SK-N-SH treated with all-trans-retinoic acid at 6 μM for 48 hours (cell line): ENCODE results near the gene BICRAL.

ENCODE experiments used
- ATAC-seq: fragments of 200-7000 bp; cut with Tn5 transposase; 3 replicates; pipeline ENCODE4 v1.9.1; 2020; ENCODE audit warnings: mild to moderate bottlenecking, moderate library complexity
- ARNTL ChIP-seq: fragments of 450-650 bp; formaldehyde crosslinking; IDR thresholded peaks from 2 replicates; pipeline ENCODE4 v1.5.0; 2020; ENCODE audit warnings: low read depth, mild to moderate bottlenecking, moderate library complexity, borderline replicate concordance
- BACH2 ChIP-seq: fragments of 250-450 bp; sonication (Bioruptor Pico); IDR thresholded peaks from 2 replicates; pipeline ENCODE4 v1.9.0; 2021; ENCODE audit warnings: mild to moderate bottlenecking, borderline replicate concordance
- CREB5 ChIP-seq: fragments of 250-450 bp; sonication (Bioruptor Pico); IDR thresholded peaks from 2 replicates; pipeline ENCODE4 v1.5.1; 2020; ENCODE audit warnings: low read depth, mild to moderate bottlenecking, moderate library complexity
- CSDC2 ChIP-seq: fragments of 250-450 bp; sonication (Bioruptor Pico); IDR thresholded peaks from 2 replicates; pipeline ENCODE4 v1.5.0; 2020; ENCODE audit warnings: mild to moderate bottlenecking, moderate library complexity
- CSRNP3 ChIP-seq: fragments of 250-450 bp; sonication (Bioruptor Pico); IDR thresholded peaks from 2 replicates; pipeline ENCODE4 v1.5.1; 2021; ENCODE audit warnings: mild to moderate bottlenecking, moderate library complexity
- GLIS3 ChIP-seq: fragments of 250-450 bp; sonication (Bioruptor Pico); IDR thresholded peaks from 2 replicates; pipeline ENCODE4 v1.5.0; 2020; ENCODE audit warnings: mild to moderate bottlenecking, moderate library complexity
- ISL1 ChIP-seq: fragments of 250-450 bp; sonication (Bioruptor Pico); IDR thresholded peaks from 2 replicates; pipeline ENCODE4 v2.1.2; 2022; ENCODE audit warnings: mild to moderate bottlenecking, moderate library complexity
- PATZ1 ChIP-seq: fragments of 250-450 bp; sonication (Bioruptor Pico); IDR thresholded peaks from 2 replicates; pipeline ENCODE4 v1.8.0; 2020; ENCODE audit warnings: mild to moderate bottlenecking, moderate library complexity, borderline replicate concordance
- POU6F1 ChIP-seq: fragments of 250-450 bp; sonication (Bioruptor Pico); IDR thresholded peaks from 2 replicates; pipeline ENCODE4 v1.8.0; 2021; ENCODE audit warnings: low read depth, mild to moderate bottlenecking, moderate library complexity, borderline replicate concordance
- PPARA ChIP-seq: fragments of 250-450 bp; sonication (Bioruptor Pico); IDR thresholded peaks from 2 replicates; pipeline ENCODE4 v1.5.0; 2020; ENCODE audit warnings: mild to moderate bottlenecking, borderline replicate concordance
- RARB ChIP-seq: fragments of 250-450 bp; sonication (Bioruptor Pico); IDR thresholded peaks from 2 replicates; pipeline ENCODE4 v1.8.0; 2021; ENCODE audit warnings: mild to moderate bottlenecking, moderate library complexity
- SNAI2 ChIP-seq: fragments of 250-450 bp; sonication (Bioruptor Pico); IDR thresholded peaks from 2 replicates; pipeline ENCODE4 v1.5.0; 2020; ENCODE audit warnings: mild to moderate bottlenecking, moderate library complexity
- TCF4 ChIP-seq: fragments of 250-450 bp; sonication (Bioruptor Pico); IDR thresholded peaks from 2 replicates; pipeline ENCODE4 v1.8.0; 2021; ENCODE audit warnings: mild to moderate bottlenecking, moderate library complexity, borderline replicate concordance
- TOX ChIP-seq: fragments of 250-450 bp; sonication (Bioruptor Pico); IDR thresholded peaks from 2 replicates; pipeline ENCODE4 v1.8.0; 2021; ENCODE audit warnings: mild to moderate bottlenecking, moderate library complexity, borderline replicate concordance
- TSHZ2 ChIP-seq: fragments of 250-450 bp; sonication (Bioruptor Pico); IDR thresholded peaks from 2 replicates; pipeline ENCODE4 v1.5.0; 2020; ENCODE audit warnings: mild to moderate bottlenecking, moderate library complexity
- ZC3H10 ChIP-seq: fragments of 250-450 bp; sonication (Bioruptor Pico); IDR thresholded peaks from 2 replicates; pipeline ENCODE4 v1.5.1; 2021; ENCODE audit warnings: mild to moderate bottlenecking, moderate library complexity
- ZFP3 ChIP-seq: fragments of 250-450 bp; sonication (Bioruptor Pico); IDR thresholded peaks from 2 replicates; pipeline ENCODE4 v1.5.0; 2020; ENCODE audit warnings: mild to moderate bottlenecking, moderate library complexity
- ZFP30 ChIP-seq: fragments of 450-650 bp; formaldehyde crosslinking; IDR thresholded peaks from 2 replicates; pipeline ENCODE4 v1.5.0; 2022; ENCODE audit warnings: mild to moderate bottlenecking, moderate library complexity
- ZNF565 ChIP-seq: fragments of 450-650 bp; formaldehyde crosslinking; conservative IDR thresholded peaks from 2 replicates; pipeline ENCODE4 v1.5.0; 2020; ENCODE audit warnings: low read depth, mild to moderate bottlenecking, moderate library complexity
- ZNF70 ChIP-seq: fragments of 450-650 bp; formaldehyde crosslinking; IDR thresholded peaks from 2 replicates; pipeline ENCODE4 v1.5.0; 2020; ENCODE audit warnings: mild to moderate bottlenecking, moderate library complexity
- ZNF8 ChIP-seq: fragments of 450-650 bp; formaldehyde crosslinking; IDR thresholded peaks from 2 replicates; pipeline ENCODE4 v1.5.0; 2020; ENCODE audit warnings: mild to moderate bottlenecking, moderate library complexity

Gene BICRAL

GRCh38 chr6:42845327-42845694 lies 63.5 kb downstream of the BICRAL start:
- no peak for ATAC-seq
- TF ChIP-seq ZNF8 (CRISPR knock-in tag): no peak
- TF ChIP-seq TCF4 (CRISPR knock-in tag): no peak
- no peak for TF ChIP-seq ZNF70 (CRISPR knock-in tag)
- TF ChIP-seq ISL1 (CRISPR knock-in tag): no peak
- TF ChIP-seq TSHZ2 (CRISPR knock-in tag): no peak
- TF ChIP-seq TOX (CRISPR knock-in tag): no peak
- no peak for TF ChIP-seq PPARA
- no peak for TF ChIP-seq ZNF565 (CRISPR knock-in tag)
- TF ChIP-seq SNAI2 (CRISPR knock-in tag): no peak
- TF ChIP-seq CREB5 (CRISPR knock-in tag): no peak
- no peak for TF ChIP-seq ZFP30 (CRISPR knock-in tag)
- no peak for TF ChIP-seq POU6F1 (CRISPR knock-in tag)
- no peak for TF ChIP-seq ARNTL (CRISPR knock-in tag)
- no peak for TF ChIP-seq CSRNP3 (CRISPR knock-in tag)
- no peak for TF ChIP-seq ZC3H10 (CRISPR knock-in tag)
- TF ChIP-seq, all 23 proteins: peak for 0

- ATAC-seq: no peak
- TF ChIP-seq TOX (CRISPR knock-in tag) (no peak), ZC3H10 (CRISPR knock-in tag) (no peak), RARB (CRISPR knock-in tag) (no peak), GLIS3 (CRISPR knock-in tag) (no peak), ARNTL (CRISPR knock-in tag) (no peak), ZFP3 (no peak), CREB5 (CRISPR knock-in tag) (no peak), ZNF70 (CRISPR knock-in tag) (no peak), PATZ1 (CRISPR knock-in tag) (no peak), BACH2 (CRISPR knock-in tag) (no peak), CSDC2 (no peak), ZNF8 (CRISPR knock-in tag) (no peak), PPARA (no peak)
These were observed 64.7 kb downstream of the BICRAL start for GRCh38 chr6:42846505-42846904.
